ENCODE data around the gene ADAMTSL4.
"Not testable (repeated sequence)": the region's sequence is repeated elsewhere in the genome, so short reads cannot be mapped to it uniquely, and the experiment has no call there.

Gene ADAMTSL4

GRCh38 chr1:150579945-150580642 lies 30.9 kb downstream of the ADAMTSL4 start:
- DNase-seq (ENCODE audit: insufficient read length, low spot score) (no peak), FAIRE-seq (no peak)

GRCh38 chr1:150580966-150581365 lies 31.8 kb downstream of the ADAMTSL4 start:
- FAIRE-seq: not testable (repeated sequence)

GRCh38 chr1:150581437-150581836 lies 32.2 kb downstream of the ADAMTSL4 start:
- FAIRE-seq; DNase-seq (ENCODE audit: insufficient read length, low spot score): not testable (repeated sequence)

More at GRCh38 chr1:150580966-150581365, 31.8 kb downstream of the ADAMTSL4 start:
- DNase-seq (ENCODE audit: insufficient read length, low spot score): not testable (repeated sequence)

GRCh38 chr1:150581962-150582361 lies 32.8 kb downstream of the ADAMTSL4 start:
- not testable (repeated sequence) for DNase-seq (ENCODE audit: insufficient read length, low spot score); FAIRE-seq

GRCh38 chr1:150582371-150582770 lies 33.2 kb downstream of the ADAMTSL4 start:
- no peak for FAIRE-seq
- DNase-seq (ENCODE audit: insufficient read length, low spot score): no peak

- DNase-seq (ENCODE audit: insufficient read length, low spot score) (no peak), FAIRE-seq (no peak)
These were observed 47.1 kb downstream of the ADAMTSL4 start for GRCh38 chr1:150596095-150596892.

- DNase-seq (ENCODE audit: insufficient read length, low spot score): no peak
- no peak for FAIRE-seq
These were observed 47.8 kb downstream of the ADAMTSL4 start for GRCh38 chr1:150596976-150597375.

- not testable (repeated sequence) for DNase-seq (ENCODE audit: insufficient read length, low spot score); FAIRE-seq
These were observed 49.1 kb downstream of the ADAMTSL4 start for GRCh38 chr1:150598346-150598745.

GRCh38 chr1:150601540-150601939 lies 52.3 kb downstream of the ADAMTSL4 start:
- FAIRE-seq (no peak), DNase-seq (ENCODE audit: insufficient read length, low spot score) (no peak)

- not testable (repeated sequence) for DNase-seq (ENCODE audit: insufficient read length, low spot score); FAIRE-seq
These were observed 53.2 kb downstream of the ADAMTSL4 start for GRCh38 chr1:150602372-150602771.

- DNase-seq (ENCODE audit: insufficient read length, low spot score) (no peak), FAIRE-seq (no peak)
These were observed 54.5 kb downstream of the ADAMTSL4 start for GRCh38 chr1:150603711-150604110.

- no peak for DNase-seq (ENCODE audit: insufficient read length, low spot score)
- no peak for FAIRE-seq
These were observed 55.0 kb downstream of the ADAMTSL4 start for GRCh38 chr1:150604226-150604588.

- FAIRE-seq; DNase-seq (ENCODE audit: insufficient read length, low spot score): not testable (repeated sequence)
These were observed 56.2 kb downstream of the ADAMTSL4 start for GRCh38 chr1:150605451-150605731.

- FAIRE-seq (no peak), DNase-seq (ENCODE audit: insufficient read length, low spot score) (no peak)
These were observed 57.4 kb downstream of the ADAMTSL4 start for GRCh38 chr1:150606463-150607142.

- DNase-seq (ENCODE audit: insufficient read length, low spot score): no peak
- FAIRE-seq: no peak
These were observed 60.5 kb downstream of the ADAMTSL4 start for GRCh38 chr1:150609732-150610131.
